Ectodermal cell (in vitro differentiated cells): ENCODE data around the gene MBNL1. TPM values are rescaled to one million over a fixed set of nuclear protein-coding genes. Genes with fewer than 3 reads are reported as not detected.
A peak's percentile ranks its signal among the peaks of the same experiment; 100 is the strongest.

Source experiments
- H3K27ac ChIP-seq: 2 replicates; pipeline ENCODE4 v1.7.0; 2013; ENCODE audit warnings: mild to moderate bottlenecking, low read depth, low read length; ENCODE audit not compliant: insufficient read depth, poor library complexity, severe bottlenecking
- H3K27me3 ChIP-seq: 2 replicates; pipeline ENCODE4 v1.7.0; 2013; ENCODE audit warnings: mild to moderate bottlenecking, low read length; ENCODE audit not compliant: insufficient read depth, control insufficient read depth, poor library complexity, severe bottlenecking
- H3K36me3 ChIP-seq: one replicate; pipeline ENCODE4 v1.7.0; 2013; ENCODE audit warnings: low read length; ENCODE audit not compliant: control insufficient read depth, insufficient read depth
- H3K4me1 ChIP-seq: one replicate; pipeline ENCODE4 v1.7.0; 2013; ENCODE audit warnings: low read length; ENCODE audit not compliant: control insufficient read depth, insufficient read depth
- H3K4me3 ChIP-seq: 2 replicates; pipeline ENCODE4 v1.7.0; 2013; ENCODE audit warnings: low read depth, low read length, control low read depth; ENCODE audit not compliant: insufficient read depth
- H3K9me3 ChIP-seq: 2 replicates; pipeline ENCODE4 v1.7.0; 2013; ENCODE audit warnings: mild to moderate bottlenecking, low read length, moderate library complexity; ENCODE audit not compliant: control insufficient read depth
- WGBS, 2 experiments: methylation state at CpG; one replicate each; pipeline ENCODE4 v1.1.7; 2013; ENCODE audit warnings: missing lambda C conversion rate in 2 of 2; 5-methylcytosine and 5-hydroxymethylcytosine counted together
- polyA plus RNA-seq, 4 experiments: library from polyadenylated mRNA; stranded (reverse); fragments of 50-300 nt; gene quantifications; one replicate each; pipeline ENCODE4 v1.2.3, GENCODE V29; 2013

Gene MBNL1, protein sequence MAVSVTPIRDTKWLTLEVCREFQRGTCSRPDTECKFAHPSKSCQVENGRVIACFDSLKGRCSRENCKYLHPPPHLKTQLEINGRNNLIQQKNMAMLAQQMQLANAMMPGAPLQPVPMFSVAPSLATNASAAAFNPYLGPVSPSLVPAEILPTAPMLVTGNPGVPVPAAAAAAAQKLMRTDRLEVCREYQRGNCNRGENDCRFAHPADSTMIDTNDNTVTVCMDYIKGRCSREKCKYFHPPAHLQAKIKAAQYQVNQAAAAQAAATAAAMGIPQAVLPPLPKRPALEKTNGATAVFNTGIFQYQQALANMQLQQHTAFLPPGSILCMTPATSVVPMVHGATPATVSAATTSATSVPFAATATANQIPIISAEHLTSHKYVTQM
- polyA plus RNA-seq (2013, experiment 1 of 4): 8.4 TPM
- polyA plus RNA-seq (2013, experiment 2 of 4): 7.2 TPM
- 6.7 TPM for polyA plus RNA-seq (2013, experiment 3 of 4)
- 7.7 TPM for polyA plus RNA-seq (2013, experiment 4 of 4)

- WGBS, 2 experiments: 0% methylated on average over 50 of the region's 50 CpGs
- H3K27ac ChIP-seq: peak within 1 kb of the TSS; percentile 84
- H3K27me3 ChIP-seq: peaks cover 27% of the 10 kb centered on the region
- no peaks in the 10 kb centered on the region for H3K9me3 ChIP-seq
- H3K36me3 ChIP-seq: no peaks in the 10 kb centered on the region
- H3K4me3 ChIP-seq: peak within 1 kb of the TSS; percentile 76
- no peaks in the 10 kb centered on the region for H3K4me1 ChIP-seq
These were observed at the start of gene MBNL1 for GRCh38 chr3:152268555-152269055. Gene MBNL1 (plus strand): TSS chr3:152268929. CDS start chr3:152300194, 31,265 bp downstream.

GRCh38 chr3:152219216-152219615, 49.5 kb upstream of the MBNL1 start:
- H3K4me1 ChIP-seq: no peaks in the 10 kb centered on the region
- H3K36me3 ChIP-seq: no peaks in the 10 kb centered on the region
- H3K27me3 ChIP-seq: no peaks in the 10 kb centered on the region
- no peak overlapping the region for H3K27ac ChIP-seq
- WGBS, 2 experiments: 85 to 93% methylated on average over 3 of the region's 3 CpGs
- H3K4me3 ChIP-seq: no peak overlapping the region
- no peaks in the 10 kb centered on the region for H3K9me3 ChIP-seq

GRCh38 chr3:152219769-152220255, 48.9 kb upstream of the MBNL1 start:
- H3K36me3 ChIP-seq: no peaks in the 10 kb centered on the region
- no peak overlapping the region for H3K4me3 ChIP-seq
- H3K9me3 ChIP-seq: no peaks in the 10 kb centered on the region
- H3K27me3 ChIP-seq: no peaks in the 10 kb centered on the region
- 87 to 93% methylated on average over 2 of the region's 2 CpGs for WGBS, 2 experiments
- H3K4me1 ChIP-seq: no peaks in the 10 kb centered on the region
- H3K27ac ChIP-seq: no peak overlapping the region

DNA sequence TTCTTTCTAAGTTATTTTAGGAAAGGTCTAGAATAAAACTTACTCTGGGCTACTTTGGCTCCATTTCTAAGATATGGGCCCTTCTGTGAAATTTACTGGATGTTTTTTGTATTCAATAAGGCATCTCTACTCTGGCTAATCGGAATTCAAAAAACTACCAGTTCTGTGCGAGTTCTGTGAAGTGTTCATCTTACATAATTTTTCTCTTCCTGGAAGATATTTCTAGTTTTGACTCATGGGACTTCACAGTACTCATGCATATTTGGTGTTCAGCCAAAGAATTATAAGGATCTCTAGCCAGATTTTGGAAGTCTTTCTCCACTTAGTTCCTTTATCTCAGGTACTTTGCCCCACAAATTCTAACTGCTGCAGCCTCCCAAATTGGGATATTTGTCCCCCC, 46.4 kb upstream of the MBNL1 start:
- H3K27me3 ChIP-seq: no peaks in the 10 kb centered on the region
- WGBS, 2 experiments: 86 to 89% methylated on average over 2 of the region's 2 CpGs
- no peaks in the 10 kb centered on the region for H3K36me3 ChIP-seq
- H3K4me3 ChIP-seq: no peak overlapping the region
- no peaks in the 10 kb centered on the region for H3K4me1 ChIP-seq
- no peaks in the 10 kb centered on the region for H3K9me3 ChIP-seq
- H3K27ac ChIP-seq: no peak overlapping the region

GRCh38 chr3:152225201-152225600, 43.5 kb upstream of the MBNL1 start:
- H3K9me3 ChIP-seq: no peaks in the 10 kb centered on the region
- H3K36me3 ChIP-seq: no peaks in the 10 kb centered on the region
- WGBS, 2 experiments: 67 to 76% methylated on average over 1 to 2 of the region's 2 CpGs
- H3K4me1 ChIP-seq: no peaks in the 10 kb centered on the region
- H3K27ac ChIP-seq: no peak overlapping the region
- no peaks in the 10 kb centered on the region for H3K27me3 ChIP-seq
- no peak overlapping the region for H3K4me3 ChIP-seq

DNA sequence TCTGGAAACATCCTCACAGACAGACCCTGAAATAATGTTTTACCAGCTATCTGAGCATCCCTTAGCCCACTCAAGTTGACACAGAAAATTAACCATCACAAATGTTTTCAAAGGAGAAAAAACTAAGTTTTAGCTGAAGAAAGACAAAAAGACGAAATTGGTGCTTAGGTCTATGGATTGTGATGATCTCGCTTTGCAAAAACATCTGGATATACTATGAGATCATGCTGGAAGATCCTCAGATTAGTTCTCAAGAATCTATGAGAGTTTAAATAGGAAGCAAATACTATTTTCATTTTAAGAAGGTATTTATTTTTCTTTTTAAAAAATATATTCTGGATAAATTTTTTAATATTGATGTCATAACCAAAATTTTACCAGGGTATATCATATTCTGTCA, 42.6 kb upstream of the MBNL1 start:
- no peaks in the 10 kb centered on the region for H3K9me3 ChIP-seq
- H3K27me3 ChIP-seq: no peaks in the 10 kb centered on the region
- no peak overlapping the region for H3K4me3 ChIP-seq
- 89 to 100% methylated on average over 2 of the region's 2 CpGs for WGBS, 2 experiments
- no peaks in the 10 kb centered on the region for H3K4me1 ChIP-seq
- H3K36me3 ChIP-seq: no peaks in the 10 kb centered on the region
- H3K27ac ChIP-seq: no peak overlapping the region

- H3K27me3 ChIP-seq: no peaks in the 10 kb centered on the region
- WGBS, 2 experiments: 100% methylated on average over 1 of the region's 2 CpGs
- H3K36me3 ChIP-seq: no peaks in the 10 kb centered on the region
- no peaks in the 10 kb centered on the region for H3K4me1 ChIP-seq
- H3K27ac ChIP-seq: no peak overlapping the region
- H3K4me3 ChIP-seq: no peak overlapping the region
- no peaks in the 10 kb centered on the region for H3K9me3 ChIP-seq
These were observed 41.7 kb upstream of the MBNL1 start for GRCh38 chr3:152227027-152227426.

GRCh38 chr3:152229692-152230091, 39.0 kb upstream of the MBNL1 start:
- 86 to 89% methylated on average over 1 of the region's 1 CpG for WGBS, 2 experiments
- H3K4me3 ChIP-seq: no peak overlapping the region
- no peak overlapping the region for H3K27ac ChIP-seq
- no peaks in the 10 kb centered on the region for H3K4me1 ChIP-seq
- H3K9me3 ChIP-seq: no peaks in the 10 kb centered on the region
- H3K36me3 ChIP-seq: no peaks in the 10 kb centered on the region
- H3K27me3 ChIP-seq: no peaks in the 10 kb centered on the region

DNA sequence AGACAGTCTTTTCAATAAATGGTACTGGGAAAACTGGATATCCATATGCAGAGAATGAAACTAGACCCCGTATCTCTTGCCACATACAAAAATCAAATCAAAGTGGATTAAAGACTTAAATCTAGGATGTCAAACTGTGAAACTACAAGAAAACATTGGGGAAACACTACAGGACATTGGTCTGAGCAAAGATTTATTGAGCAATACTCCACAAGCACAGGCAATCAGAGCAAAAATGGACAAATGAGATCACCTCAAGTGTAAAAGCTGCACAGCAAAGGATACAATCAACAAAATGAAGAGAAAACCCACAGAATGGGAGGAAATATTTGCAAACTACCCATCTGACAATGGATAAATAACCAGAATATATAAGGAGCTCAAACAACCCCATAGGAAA, 38.4 kb upstream of the MBNL1 start:
- H3K9me3 ChIP-seq: no peaks in the 10 kb centered on the region
- WGBS, 2 experiments: 84 to 100% methylated on average over 1 of the region's 1 CpG
- no peak overlapping the region for H3K4me3 ChIP-seq
- no peaks in the 10 kb centered on the region for H3K36me3 ChIP-seq
- no peaks in the 10 kb centered on the region for H3K4me1 ChIP-seq
- no peak overlapping the region for H3K27ac ChIP-seq
- H3K27me3 ChIP-seq: no peaks in the 10 kb centered on the region

DNA sequence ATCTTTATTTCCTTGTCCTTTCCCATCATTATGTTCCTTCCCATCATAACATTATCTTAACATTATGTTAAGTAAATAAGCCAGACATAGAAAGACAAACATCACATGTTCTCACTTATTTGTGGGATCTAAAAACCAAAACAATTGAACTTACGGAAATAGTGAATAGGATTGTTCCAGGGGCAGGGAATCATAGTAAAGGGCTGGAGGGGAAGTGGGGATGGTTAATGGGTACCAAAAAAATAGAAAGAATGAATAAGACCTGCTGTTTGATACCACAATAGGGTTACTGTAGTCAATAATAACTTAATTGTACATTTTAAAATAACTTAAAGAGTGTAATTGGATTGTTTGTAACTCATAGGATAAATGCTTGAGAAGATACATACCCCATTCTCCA, 36.7 kb upstream of the MBNL1 start:
- 67 to 92% methylated on average over 1 of the region's 1 CpG for WGBS, 2 experiments
- Histone ChIP-seq H3K4me1 (no peaks in the 10 kb centered on the region), H3K36me3 (no peaks in the 10 kb centered on the region), H3K27ac (no peak overlapping the region), H3K27me3 (no peaks in the 10 kb centered on the region), H3K4me3 (no peak overlapping the region), H3K9me3 (no peaks in the 10 kb centered on the region)
